Right atrium auricular region (tissue), 2 donors: ENCODE measurements around the gene SLCO4A1. TPM values are rescaled to one million over a fixed set of nuclear protein-coding genes. Genes with fewer than 3 reads are reported as not detected.

Experiments used
- DNase-seq: peaks from one replicate; pipeline ENCODE4 v3.0.0-alpha.2; 2019; ENCODE audit warnings: low spot score
- H3K27ac ChIP-seq, 2 donors: fragments of 200-600 bp; sonication (generic); 1 replicate in 1 of 2; 2 replicates in 1 of 2; pipeline ENCODE4 v1.5.1; 2016 to 2019
- H3K27me3 ChIP-seq, 2 donors: fragments of 200-600 bp; sonication (generic); one replicate each; pipeline versions ENCODE4 v1.5.1 to v1.6.0; 2017 to 2019
- H3K36me3 ChIP-seq: fragments of 200-600 bp; sonication (generic); one replicate; pipeline ENCODE4 v1.5.1; 2016
- H3K4me1 ChIP-seq, 2 donors: fragments of 200-600 bp; sonication (generic); one replicate each; pipeline versions ENCODE4 v1.5.1 to v1.6.0; 2017 to 2019
- H3K4me3 ChIP-seq, 2 donors: fragments of 200-600 bp; sonication (generic); 1 replicate in 1 of 2; 2 replicates in 1 of 2; pipeline ENCODE4 v1.5.1; 2017 to 2019; ENCODE audit warnings: mild to moderate bottlenecking in 1 of 2, moderate library complexity in 1 of 2
- H3K9me3 ChIP-seq, 2 donors: fragments of 200-600 bp; sonication (generic); one replicate each; pipeline ENCODE4 v1.5.1; 2019
- CTCF ChIP-seq, 2 donors: fragments of 200-600 bp; sonication (generic); IDR thresholded peaks; one replicate each; pipeline ENCODE4 v1.5.1; 2019; ENCODE audit warnings: antibody characterized with exemption in 2 of 2
- total RNA-seq, 2 donors: library from RNA; depleted of rRNA; stranded (reverse); fragments of >200 nt; gene quantifications; one replicate each; pipeline ENCODE4 v1.1.0, GENCODE V29; 2016

SLCO4A1 gene
- total RNA-seq, 2 donors from 2014 or later, result 13.4 to 19.8 TPM

- Histone ChIP-seq H3K27me3 (no peaks in the 10 kb centered on the region), H3K9me3 (no peaks in the 10 kb centered on the region)
- DNase-seq, result no peak
These were observed 45.8 kb upstream of the SLCO4A1 start for GRCh38 chr20:62596486-62596885.

GRCh38 chr20:62596921-62597320 is 45.4 kb upstream of the SLCO4A1 start:
- no peak for TF ChIP-seq CTCF (IDR thresholded peaks at IDR 0.05)
- H3K9me3 ChIP-seq, result no peaks in the 10 kb centered on the region
- no peak overlapping the region for H3K4me3 ChIP-seq
- no peak for DNase-seq
- no peaks in the 10 kb centered on the region for H3K36me3 ChIP-seq
- no peak overlapping the region for H3K27ac ChIP-seq
- H3K27me3 ChIP-seq, result no peaks in the 10 kb centered on the region
- H3K4me1 ChIP-seq, result peaks cover 0 to 16% of the 10 kb centered on the region in 2 donors

More at GRCh38 chr20:62596486-62596885, 45.8 kb upstream of the SLCO4A1 start:
- no peak overlapping the region for H3K4me3 ChIP-seq
- peaks cover 0 to 16% of the 10 kb centered on the region in 2 donors for H3K4me1 ChIP-seq
- H3K36me3 ChIP-seq, result no peaks in the 10 kb centered on the region
- H3K27ac ChIP-seq, result no peak overlapping the region
- TF ChIP-seq CTCF (IDR thresholded peaks at IDR 0.05), result no peak

- Histone ChIP-seq H3K4me3 (no peak overlapping the region), H3K27ac (no peak overlapping the region), H3K27me3 (no peaks in the 10 kb centered on the region), H3K4me1 (peaks cover 0 to 17% of the 10 kb centered on the region in 2 donors), H3K9me3 (no peaks in the 10 kb centered on the region), H3K36me3 (no peaks in the 10 kb centered on the region)
- TF ChIP-seq CTCF (IDR thresholded peaks at IDR 0.05), result no peak
- no peak for DNase-seq
These were observed 44.7 kb upstream of the SLCO4A1 start for GRCh38 chr20:62597416-62598115.

GRCh38 chr20:62598761-62599194 is 43.5 kb upstream of the SLCO4A1 start:
- no peak overlapping the region for H3K4me3 ChIP-seq
- H3K36me3 ChIP-seq, result no peaks in the 10 kb centered on the region
- peaks cover 0 to 29% of the 10 kb centered on the region in 2 donors for H3K4me1 ChIP-seq
- H3K9me3 ChIP-seq, result no peaks in the 10 kb centered on the region
- no peak for DNase-seq
- TF ChIP-seq CTCF (IDR thresholded peaks at IDR 0.05), result no peak
- no peak overlapping the region for H3K27ac ChIP-seq
- H3K27me3 ChIP-seq, result no peaks in the 10 kb centered on the region

GRCh38 chr20:62599216-62600110 is 42.8 kb upstream of the SLCO4A1 start:
- Histone ChIP-seq H3K27ac (no peak overlapping the region), H3K9me3 (no peaks in the 10 kb centered on the region), H3K36me3 (no peaks in the 10 kb centered on the region), H3K4me1 (peaks cover 0 to 36% of the 10 kb centered on the region in 2 donors), H3K4me3 (no peak overlapping the region), H3K27me3 (no peaks in the 10 kb centered on the region)
- no peak for DNase-seq
- TF ChIP-seq CTCF (IDR thresholded peaks at IDR 0.05), result no peak
